GM18508 (cell line): ENCODE results near the gene GRAMD1A.
"Not testable (repeated sequence)": the region's sequence is repeated elsewhere in the genome, so short reads cannot be mapped to it uniquely, and the experiment has no call there.

Experiments
- ATAC-seq: cut with Tn5 transposase; IDR thresholded peaks from one replicate; pipeline ENCODE4 v1.9.1; 2021; ENCODE audit warnings: moderate number of reproducible peaks; ENCODE audit not compliant: insufficient read depth, unreplicated experiment

Gene GRAMD1A

GRCh38 chr19:35000647-35001501 is 751 bp downstream of the GRAMD1A start:
- no peak for ATAC-seq

GRCh38 chr19:35002037-35002535 is 2.0 kb downstream of the GRAMD1A start:
- no peak for ATAC-seq

GRCh38 chr19:35004517-35005255 is 4.6 kb downstream of the GRAMD1A start:
- ATAC-seq: no peak

GRCh38 chr19:35005256-35005977 is 5.3 kb downstream of the GRAMD1A start:
- no peak for ATAC-seq

GRCh38 chr19:35006007-35006341 is 5.9 kb downstream of the GRAMD1A start:
- ATAC-seq: not testable (repeated sequence)

GRCh38 chr19:35006342-35006998 is 6.3 kb downstream of the GRAMD1A start:
- no peak for ATAC-seq

- ATAC-seq: no peak
Observed at GRCh38 chr19:35006999-35007365, 6.9 kb downstream of the GRAMD1A start.

- not testable (repeated sequence) for ATAC-seq
Observed at GRCh38 chr19:35007427-35007826, 7.3 kb downstream of the GRAMD1A start.

GRCh38 chr19:35008891-35009341 is 8.8 kb downstream of the GRAMD1A start:
- ATAC-seq: no peak

GRCh38 chr19:35009424-35010415 is 9.6 kb downstream of the GRAMD1A start:
- ATAC-seq: no peak

GRCh38 chr19:35011091-35011689 is 11.1 kb downstream of the GRAMD1A start:
- no peak for ATAC-seq

- no peak for ATAC-seq
Observed at GRCh38 chr19:35011737-35012682, 11.9 kb downstream of the GRAMD1A start.

- no peak for ATAC-seq
Observed at GRCh38 chr19:35013041-35013819, 13.1 kb downstream of the GRAMD1A start.

GRCh38 chr19:35013820-35014754 is 14.0 kb downstream of the GRAMD1A start:
- ATAC-seq: no peak

- ATAC-seq: not testable (repeated sequence)
Observed at GRCh38 chr19:35014774-35015173, 14.7 kb downstream of the GRAMD1A start.
